HEK293 (cell line): ENCODE data around the gene LRRC34.

Experiments
- CTCF ChIA-PET: fragments of 350-600 bp; formaldehyde crosslinking; extraction: SDS; loops from one replicate; lab custom pipeline; 2021; ENCODE audit warnings: antibody characterized with exemption; lab: Yijun Ruan, JAX
- POLR2A ChIA-PET: fragments of 300-600 bp; formaldehyde crosslinking; extraction: SDS; loops from one replicate; lab custom pipeline; 2020; ENCODE audit warnings: antibody characterized with exemption, inconsistent platforms; lab: Yijun Ruan, JAX
- H3K27ac ChIP-seq: fragments of 200-500 bp; sonication (Bioruptor generic); 2 replicates; pipeline ENCODE4 v1.5.1; 2014; ENCODE audit warnings: low read depth, low read length, control low read depth, inconsistent platforms; ENCODE audit errors: extremely low read depth
- H3K36me3 ChIP-seq, 2 experiments: fragments of 200-500 bp in 1 of 2; sonication (Bioruptor generic) in 1 of 2; 1 replicate in 1 of 2; 2 replicates in 1 of 2; pipeline ENCODE4 v1.5.1; 2014 to 2017; ENCODE audit warnings: inconsistent platforms in 2 of 2, low read length in 2 of 2; ENCODE audit not compliant: control insufficient read depth in 2 of 2, insufficient read depth in 1 of 2
- H3K4me1 ChIP-seq: fragments of 200-500 bp; sonication (Bioruptor generic); 2 replicates; pipeline ENCODE4 v1.5.1; 2014; ENCODE audit warnings: mild to moderate bottlenecking, low read length, inconsistent platforms; ENCODE audit not compliant: control insufficient read depth, insufficient read depth
- H3K4me3 ChIP-seq: 2 replicates; pipeline ENCODE4 v1.5.1; 2011; ENCODE audit warnings: low read depth, mild to moderate bottlenecking, control low read depth, low read length, moderate library complexity
- H3K9me3 ChIP-seq: fragments of 200-500 bp; sonication (Bioruptor generic); 2 replicates; pipeline ENCODE4 v1.5.1; 2014; ENCODE audit warnings: low read depth, low read length, inconsistent platforms; ENCODE audit not compliant: control insufficient read depth, insufficient read depth
- GLI2 ChIP-seq: fragments of 450-650 bp; formaldehyde crosslinking; IDR thresholded peaks from 2 replicates; pipeline ENCODE4; 2017; ENCODE audit warnings: missing biosample characterization, missing genetic modification characterization, low read depth, borderline replicate concordance
- KLF17 ChIP-seq: fragments of 450-650 bp; formaldehyde crosslinking; IDR thresholded peaks from 2 replicates; pipeline ENCODE4 v1.5.1; 2016; ENCODE audit warnings: missing biosample characterization, missing genetic modification characterization
- MYNN ChIP-seq: fragments of 450-650 bp; formaldehyde crosslinking; IDR thresholded peaks from 2 replicates; pipeline ENCODE4 v1.5.1; 2016; ENCODE audit warnings: missing biosample characterization, missing genetic modification characterization, borderline replicate concordance
- PRDM2 ChIP-seq: fragments of 450-650 bp; formaldehyde crosslinking; IDR thresholded peaks from 2 replicates; pipeline ENCODE4 v1.5.1; 2016; ENCODE audit warnings: missing biosample characterization, missing genetic modification characterization, borderline replicate concordance
- SETDB1 ChIP-seq: IDR thresholded peaks from one replicate; pipeline ENCODE4 v1.6.1; 2017; ENCODE audit warnings: mild to moderate bottlenecking, low read length, moderate library complexity, mixed read lengths; ENCODE audit not compliant: insufficient read length
- SP7 ChIP-seq: fragments of 450-650 bp; formaldehyde crosslinking; IDR thresholded peaks from 2 replicates; pipeline ENCODE4 v1.5.1; 2016; ENCODE audit warnings: missing biosample characterization, missing genetic modification characterization
- ZFP3 ChIP-seq: fragments of 450-650 bp; formaldehyde crosslinking; IDR thresholded peaks from 2 replicates; pipeline ENCODE4 v1.5.1; 2016; ENCODE audit warnings: low read depth, missing biosample characterization, missing genetic modification characterization
- ZFP37 ChIP-seq: fragments of 450-650 bp; formaldehyde crosslinking; IDR thresholded peaks from 2 replicates; pipeline ENCODE4 v1.5.1; 2016; ENCODE audit warnings: missing biosample characterization, missing genetic modification characterization
- ZNF140 ChIP-seq: fragments of 450-650 bp; formaldehyde crosslinking; IDR thresholded peaks from 2 replicates; pipeline ENCODE4 v1.5.1; 2016; ENCODE audit warnings: missing biosample characterization, missing genetic modification characterization
- ZNF155 ChIP-seq: fragments of 450-650 bp; formaldehyde crosslinking; IDR thresholded peaks from 2 replicates; pipeline ENCODE4 v1.5.1; 2016; ENCODE audit warnings: missing biosample characterization, missing genetic modification characterization
- ZNF223 ChIP-seq: fragments of 450-650 bp; formaldehyde crosslinking; IDR thresholded peaks from 2 replicates; pipeline ENCODE4 v1.5.1; 2016; ENCODE audit warnings: missing biosample characterization, missing genetic modification characterization
- ZNF24 ChIP-seq: fragments of 450-650 bp; formaldehyde crosslinking; IDR thresholded peaks from 2 replicates; pipeline ENCODE4 v1.5.1; 2016; ENCODE audit warnings: missing biosample characterization, missing genetic modification characterization
- ZNF311 ChIP-seq: fragments of 450-650 bp; formaldehyde crosslinking; IDR thresholded peaks from 2 replicates; pipeline ENCODE4 v1.5.1; 2017; ENCODE audit warnings: missing biosample characterization, missing genetic modification characterization, borderline replicate concordance
- ZNF416 ChIP-seq: fragments of 450-650 bp; formaldehyde crosslinking; IDR thresholded peaks from 2 replicates; pipeline ENCODE4 v1.5.1; 2016; ENCODE audit warnings: missing biosample characterization, missing genetic modification characterization
- ZNF548 ChIP-seq: fragments of 450-650 bp; formaldehyde crosslinking; IDR thresholded peaks from 2 replicates; pipeline ENCODE4 v1.5.1; 2016; ENCODE audit warnings: missing biosample characterization, missing genetic modification characterization
- ZNF596 ChIP-seq: fragments of 450-650 bp; IDR thresholded peaks from 2 replicates; pipeline ENCODE4 v1.5.0; 2018; ENCODE audit warnings: missing biosample characterization, mild to moderate bottlenecking, missing genetic modification characterization, moderate library complexity
- ZNF626 ChIP-seq: fragments of 450-650 bp; sonication (Bioruptor Pico); formaldehyde crosslinking; IDR thresholded peaks from 2 replicates; pipeline ENCODE4 v1.5.1; 2018; ENCODE audit warnings: missing biosample characterization, missing genetic modification characterization, inconsistent platforms
- ZNF629 ChIP-seq: fragments of 450-650 bp; formaldehyde crosslinking; IDR thresholded peaks from 2 replicates; pipeline ENCODE4 v1.5.1; 2017; ENCODE audit warnings: missing biosample characterization, missing genetic modification characterization
- TF ChIP-seq, protein P1 (sequence below): fragments of 450-650 bp; formaldehyde crosslinking; IDR thresholded peaks from 2 replicates; pipeline ENCODE4 v1.5.1; 2017; ENCODE audit warnings: missing biosample characterization, missing genetic modification characterization
- TF ChIP-seq, protein P2 (sequence below): fragments of 450-650 bp; formaldehyde crosslinking; IDR thresholded peaks from 2 replicates; pipeline ENCODE4; 2016; ENCODE audit warnings: missing biosample characterization, missing genetic modification characterization
- TF ChIP-seq, protein P3 (sequence below): fragments of 450-650 bp; formaldehyde crosslinking; conservative IDR thresholded peaks from 2 replicates; pipeline ENCODE4 v1.5.1; 2016; ENCODE audit warnings: low read depth, missing biosample characterization, missing genetic modification characterization

LRRC34 gene

GRCh38 chr3:169755488-169755887 lies 57.2 kb downstream of the LRRC34 start:
- POLR2A ChIA-PET, result no interaction called here
- CTCF ChIA-PET, result no interaction called here
- no peak for TF ChIP-seq GLI2 (tag by site-specific recombination)
- TF ChIP-seq, protein P1, sequence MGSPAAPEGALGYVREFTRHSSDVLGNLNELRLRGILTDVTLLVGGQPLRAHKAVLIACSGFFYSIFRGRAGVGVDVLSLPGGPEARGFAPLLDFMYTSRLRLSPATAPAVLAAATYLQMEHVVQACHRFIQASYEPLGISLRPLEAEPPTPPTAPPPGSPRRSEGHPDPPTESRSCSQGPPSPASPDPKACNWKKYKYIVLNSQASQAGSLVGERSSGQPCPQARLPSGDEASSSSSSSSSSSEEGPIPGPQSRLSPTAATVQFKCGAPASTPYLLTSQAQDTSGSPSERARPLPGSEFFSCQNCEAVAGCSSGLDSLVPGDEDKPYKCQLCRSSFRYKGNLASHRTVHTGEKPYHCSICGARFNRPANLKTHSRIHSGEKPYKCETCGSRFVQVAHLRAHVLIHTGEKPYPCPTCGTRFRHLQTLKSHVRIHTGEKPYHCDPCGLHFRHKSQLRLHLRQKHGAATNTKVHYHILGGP (tag by site-specific recombination), result no peak
- TF ChIP-seq MYNN (tag by site-specific recombination), result no peak
- TF ChIP-seq ZNF223, result no peak
- no peak for TF ChIP-seq ZFP3 (tag by site-specific recombination)
- TF ChIP-seq ZNF416 (tag by site-specific recombination), result no peak

DNA sequence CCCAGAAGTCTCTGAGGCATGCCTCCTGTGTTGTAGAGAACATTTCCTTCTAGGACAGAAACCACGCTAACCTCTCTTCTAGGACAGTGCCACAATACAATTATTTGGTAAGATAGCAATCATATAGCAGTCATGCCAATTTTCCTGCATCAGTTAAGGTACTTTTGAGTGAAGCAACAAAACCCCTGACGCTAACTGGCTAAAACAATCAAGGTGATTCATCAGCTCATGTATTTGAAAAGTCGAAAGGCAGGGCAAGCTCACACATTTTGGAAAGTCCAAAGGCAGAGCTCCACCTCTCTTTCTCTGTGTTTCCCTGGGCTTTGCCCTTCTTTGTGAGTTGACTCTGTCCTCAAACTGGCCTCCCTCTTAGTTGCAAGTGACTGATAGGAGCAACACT lies 58.0 kb downstream of the LRRC34 start:
- Histone ChIP-seq H3K4me3 (no peak overlapping the region), H3K9me3 (no peaks in the 10 kb centered on the region), H3K27ac (no peak overlapping the region), H3K4me1 (no peaks in the 10 kb centered on the region), H3K36me3 (no peaks in the 10 kb centered on the region)
- CTCF ChIA-PET, result interaction anchor here (0.6 kb wide), 1 partner anchor 12 kb away, joined by 4 read pairs; no protein-coding TSS in a partner anchor
- POLR2A ChIA-PET, result no interaction called here
- TF ChIP-seq ZNF629 (no peak), SETDB1 (no peak), KLF17 (no peak), ZFP37 (tag by site-specific recombination) (no peak), ZNF223 (no peak), ZNF548 (tag by site-specific recombination) (no peak), ZNF155 (no peak), PRDM2 (tag by site-specific recombination) (no peak), ZNF24 (tag by site-specific recombination) (no peak), SP7 (tag by site-specific recombination) (no peak), ZNF596 (tag by site-specific recombination) (no peak), ZNF311 (tag by site-specific recombination) (no peak), ZNF140 (tag by site-specific recombination) (no peak), ZNF626 (tag by site-specific recombination) (no peak)
- TF ChIP-seq, protein P2, sequence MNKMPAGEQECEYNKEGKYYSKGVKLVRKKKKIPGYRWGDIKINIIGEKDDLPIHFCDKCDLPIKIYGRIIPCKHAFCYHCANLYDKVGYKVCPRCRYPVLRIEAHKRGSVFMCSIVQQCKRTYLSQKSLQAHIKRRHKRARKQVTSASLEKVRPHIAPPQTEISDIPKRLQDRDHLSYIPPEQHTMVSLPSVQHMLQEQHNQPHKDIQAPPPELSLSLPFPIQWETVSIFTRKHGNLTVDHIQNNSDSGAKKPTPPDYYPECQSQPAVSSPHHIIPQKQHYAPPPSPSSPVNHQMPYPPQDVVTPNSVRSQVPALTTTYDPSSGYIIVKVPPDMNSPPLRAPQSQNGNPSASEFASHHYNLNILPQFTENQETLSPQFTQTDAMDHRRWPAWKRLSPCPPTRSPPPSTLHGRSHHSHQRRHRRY (tag by site-specific recombination), result no peak
- TF ChIP-seq, protein P3, sequence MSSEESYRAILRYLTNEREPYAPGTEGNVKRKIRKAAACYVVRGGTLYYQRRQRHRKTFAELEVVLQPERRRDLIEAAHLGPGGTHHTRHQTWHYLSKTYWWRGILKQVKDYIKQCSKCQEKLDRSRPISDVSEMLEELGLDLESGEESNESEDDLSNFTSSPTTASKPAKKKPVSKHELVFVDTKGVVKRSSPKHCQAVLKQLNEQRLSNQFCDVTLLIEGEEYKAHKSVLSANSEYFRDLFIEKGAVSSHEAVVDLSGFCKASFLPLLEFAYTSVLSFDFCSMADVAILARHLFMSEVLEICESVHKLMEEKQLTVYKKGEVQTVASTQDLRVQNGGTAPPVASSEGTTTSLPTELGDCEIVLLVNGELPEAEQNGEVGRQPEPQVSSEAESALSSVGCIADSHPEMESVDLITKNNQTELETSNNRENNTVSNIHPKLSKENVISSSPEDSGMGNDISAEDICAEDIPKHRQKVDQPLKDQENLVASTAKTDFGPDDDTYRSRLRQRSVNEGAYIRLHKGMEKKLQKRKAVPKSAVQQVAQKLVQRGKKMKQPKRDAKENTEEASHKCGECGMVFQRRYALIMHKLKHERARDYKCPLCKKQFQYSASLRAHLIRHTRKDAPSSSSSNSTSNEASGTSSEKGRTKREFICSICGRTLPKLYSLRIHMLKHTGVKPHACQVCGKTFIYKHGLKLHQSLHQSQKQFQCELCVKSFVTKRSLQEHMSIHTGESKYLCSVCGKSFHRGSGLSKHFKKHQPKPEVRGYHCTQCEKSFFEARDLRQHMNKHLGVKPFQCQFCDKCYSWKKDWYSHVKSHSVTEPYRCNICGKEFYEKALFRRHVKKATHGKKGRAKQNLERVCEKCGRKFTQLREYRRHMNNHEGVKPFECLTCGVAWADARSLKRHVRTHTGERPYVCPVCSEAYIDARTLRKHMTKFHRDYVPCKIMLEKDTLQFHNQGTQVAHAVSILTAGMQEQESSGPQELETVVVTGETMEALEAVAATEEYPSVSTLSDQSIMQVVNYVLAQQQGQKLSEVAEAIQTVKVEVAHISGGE (tag by site-specific recombination), result no peak
- TF ChIP-seq, protein P1 (tag by site-specific recombination), result no peak

More at GRCh38 chr3:169755488-169755887, 57.2 kb downstream of the LRRC34 start:
- Histone ChIP-seq H3K9me3 (no peaks in the 10 kb centered on the region), H3K36me3 (no peaks in the 10 kb centered on the region), H3K4me1 (no peaks in the 10 kb centered on the region), H3K27ac (no peak overlapping the region), H3K4me3 (no peak overlapping the region)
